Activated CD4-positive, alpha-beta memory T cell treated with anti-CD3 and anti-CD28 coated beads for 36 hours (primary cell): ENCODE measurements around the gene TBPL1. TPM values are rescaled to one million over a fixed set of nuclear protein-coding genes. Genes with fewer than 3 reads are reported as not detected.

Experiments used
- CTCF ChIA-PET: fragments of 350-600 bp; sonication (Branson Sonifier 250); formaldehyde crosslinking; loops from one replicate; lab custom pipeline; 2021; ENCODE audit warnings: antibody characterized with exemption, inconsistent platforms; lab: Charles Lee
- POLR2A ChIA-PET: fragments of 350-600 bp; sonication (Branson Sonifier 250); formaldehyde crosslinking; loops from one replicate; lab custom pipeline; 2021; ENCODE audit warnings: antibody characterized with exemption; lab: Charles Lee
- DNase-seq: peaks from one replicate; pipeline ENCODE4 v3.0.0-alpha.2; 2020
- H3K27ac Mint-ChIP-seq: one replicate; pipeline ENCODE4 v1.8.0; 2021; ENCODE audit warnings: mixed read lengths
- H3K27me3 Mint-ChIP-seq: one replicate; pipeline ENCODE4 v1.8.0; 2021; ENCODE audit warnings: mixed read lengths
- H3K36me3 Mint-ChIP-seq: one replicate; pipeline ENCODE4 v1.8.0; 2021; ENCODE audit warnings: mixed read lengths
- H3K4me1 Mint-ChIP-seq: one replicate; pipeline ENCODE4 v1.8.0; 2021; ENCODE audit warnings: low read depth, mixed read lengths
- H3K4me3 Mint-ChIP-seq: one replicate; pipeline ENCODE4 v1.8.0; 2021; ENCODE audit warnings: mild to moderate bottlenecking, mixed read lengths
- H3K9me3 Mint-ChIP-seq: one replicate; pipeline ENCODE4 v1.8.0; 2021; ENCODE audit warnings: mixed read lengths
- intact Hi-C: fragments of 100-400 bp; cut with micrococcal nuclease; formaldehyde crosslinking; loops from one replicate; pipeline ENCODE4 v1.15.1; 2023
- total RNA-seq, 2 experiments: library from RNA; stranded (reverse); gene quantifications; one replicate each; pipeline ENCODE4 v1.2.3, GENCODE V29; 2021

TBPL1 gene
- total RNA-seq, 2 experiments from 2014 or later, result 31.3 to 35.7 TPM

DNA sequence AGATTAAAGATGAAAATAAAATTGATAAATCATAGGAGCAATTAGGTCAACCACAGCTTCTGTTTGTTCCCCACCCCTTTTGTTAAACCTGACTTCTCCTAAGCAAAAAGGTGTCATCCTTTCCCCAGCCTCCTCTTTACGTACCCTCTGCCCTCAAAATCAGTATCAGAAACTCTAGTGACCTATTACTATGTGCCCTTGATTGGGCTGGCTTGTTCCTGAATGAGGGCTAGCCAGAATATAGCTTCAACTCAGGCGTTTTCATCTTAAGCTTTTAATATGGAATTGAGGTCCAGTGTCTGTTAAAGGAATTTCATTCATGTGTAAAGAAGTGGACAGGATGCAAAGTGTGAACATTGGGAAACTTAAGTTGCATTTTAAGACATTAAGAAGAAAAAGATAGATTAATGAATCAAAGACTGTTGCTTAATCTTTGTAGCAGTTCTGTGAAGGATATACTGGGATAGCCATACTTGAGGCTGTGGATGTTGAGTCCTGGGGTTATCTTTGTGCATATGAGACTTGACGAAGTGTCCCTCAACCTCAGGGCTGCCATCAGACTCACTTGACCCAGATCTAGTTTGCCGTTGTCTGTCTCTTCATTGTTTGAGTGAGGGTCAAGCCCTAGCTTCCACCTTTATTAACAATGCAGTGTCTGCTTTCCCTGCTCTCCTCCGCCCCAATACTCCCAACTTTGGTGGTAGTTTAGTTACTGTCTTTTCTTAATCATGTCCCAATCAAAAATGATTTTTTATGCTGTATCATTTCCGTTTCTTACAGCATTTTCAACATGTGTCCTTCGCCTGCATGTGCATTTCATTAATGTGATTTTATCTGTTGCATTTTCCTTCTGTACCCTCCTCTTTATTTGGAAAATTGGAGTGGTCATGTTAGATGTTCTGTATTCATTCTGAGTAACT, 1.9 kb downstream of the TBPL1 start:
- H3K4me3 Mint-ChIP-seq, result peak overlapping the region; percentile 42
- peaks cover 48% of the 10 kb centered on the region for H3K4me1 Mint-ChIP-seq
- no peaks in the 10 kb centered on the region for H3K27me3 Mint-ChIP-seq
- H3K27ac Mint-ChIP-seq, result no peak overlapping the region
- intact Hi-C loops, result loop anchor here (5.0 to 10.0 kb wide), 3 partner anchors 1022 to 1540 kb away; partner anchors contain the start of genes AHI1 and RPS12
- no peaks in the 10 kb centered on the region for H3K9me3 Mint-ChIP-seq
- H3K36me3 Mint-ChIP-seq, result no peaks in the 10 kb centered on the region
- CTCF ChIA-PET, result interaction anchor here (0.6 to 5.7 kb wide), 11 partner anchors 8 to 156 kb away, joined by 3 to 35 read pairs (median 5); no protein-coding TSS in a partner anchor
- DNase-seq, result no peak
- POLR2A ChIA-PET, result interaction anchor here (1.2 kb wide), 1 partner anchor 8 kb away, joined by 8 read pairs; no protein-coding TSS in a partner anchor

DNA sequence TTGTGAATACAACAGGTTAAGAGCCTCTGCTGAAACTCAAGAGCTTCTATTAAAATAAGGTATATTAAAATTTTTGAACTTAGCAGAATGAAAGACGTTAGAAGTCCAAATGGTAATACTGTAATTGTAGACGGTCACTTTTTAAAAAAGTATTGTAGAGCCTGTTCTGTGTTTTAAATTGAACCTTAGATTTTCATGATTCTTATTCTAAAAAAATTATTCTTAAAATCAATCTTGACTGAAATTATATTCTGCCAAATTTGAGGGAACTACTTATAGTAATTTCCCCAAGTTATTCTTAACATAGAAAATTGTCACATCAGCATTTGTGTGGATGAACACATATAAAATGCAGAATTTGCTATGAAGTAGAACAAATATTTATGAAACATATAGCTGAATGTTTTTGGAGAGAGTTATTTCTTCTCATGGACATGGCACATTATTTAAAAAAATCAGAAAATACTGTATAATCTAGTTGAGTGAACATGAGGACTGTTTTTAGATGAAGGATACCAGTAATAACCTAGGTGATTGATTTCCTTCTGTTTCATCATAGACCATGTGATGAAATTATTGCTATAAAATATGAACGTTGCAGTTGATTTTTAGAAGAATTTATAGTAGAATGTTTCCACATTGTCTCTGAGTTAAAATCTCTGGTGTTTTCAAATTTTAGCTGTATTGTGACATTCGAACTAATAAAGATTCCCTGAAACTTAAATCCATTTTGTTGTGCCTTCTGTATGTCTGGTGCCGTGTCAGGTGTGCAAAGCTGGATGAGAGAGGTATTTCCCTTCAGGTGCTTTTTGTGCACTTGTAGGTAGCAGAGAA, 2.8 kb downstream of the TBPL1 start:
- no peak overlapping the region for H3K27ac Mint-ChIP-seq
- H3K36me3 Mint-ChIP-seq, result no peaks in the 10 kb centered on the region
- no peak overlapping the region for H3K4me3 Mint-ChIP-seq
- CTCF ChIA-PET, result interaction anchor here (0.5 to 5.7 kb wide), 4 partner anchors 18 to 604 kb away, joined by 3 to 35 read pairs (median 6); no protein-coding TSS in a partner anchor
- peaks cover 55% of the 10 kb centered on the region for H3K4me1 Mint-ChIP-seq
- POLR2A ChIA-PET, result no interaction called here
- intact Hi-C loops, result loop anchor here (10.0 kb wide), 1 partner anchor 1539 kb away; the partner anchor contains the start of gene AHI1
- no peaks in the 10 kb centered on the region for H3K27me3 Mint-ChIP-seq
- no peaks in the 10 kb centered on the region for H3K9me3 Mint-ChIP-seq
- no peak for DNase-seq

DNA sequence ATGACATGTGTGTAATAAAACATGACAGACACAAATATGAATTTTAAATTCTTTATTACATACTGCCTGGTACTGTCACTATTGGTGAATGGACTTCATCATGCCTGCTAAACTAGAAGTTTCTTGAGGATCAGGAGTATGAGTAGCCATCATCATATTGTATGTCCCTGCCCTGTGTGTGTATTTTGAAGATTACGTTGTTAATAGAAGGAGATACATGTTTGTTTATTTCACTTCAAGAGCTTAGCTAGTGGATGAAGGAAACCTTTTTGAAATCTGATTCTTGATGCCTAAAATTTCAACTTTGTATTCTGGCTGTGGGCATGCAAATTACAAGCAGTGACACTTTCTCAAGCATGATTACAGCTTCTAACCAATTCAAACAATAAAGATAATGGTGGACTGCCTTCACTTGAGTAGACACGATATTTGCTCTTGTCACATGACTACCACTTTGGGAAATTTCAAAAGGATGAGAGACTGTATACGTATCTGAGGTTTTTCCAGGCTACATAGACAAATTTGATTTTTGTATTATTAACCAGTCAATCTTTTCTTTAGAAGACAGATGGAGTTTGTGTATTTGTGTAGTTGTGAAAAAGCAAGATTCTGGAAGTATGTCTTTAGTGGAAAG, 3.5 kb downstream of the TBPL1 start:
- Mint-ChIP-seq H3K4me3 (no peak overlapping the region), H3K27me3 (no peaks in the 10 kb centered on the region), H3K9me3 (no peaks in the 10 kb centered on the region), H3K36me3 (no peaks in the 10 kb centered on the region), H3K4me1 (peaks cover 55% of the 10 kb centered on the region), H3K27ac (no peak overlapping the region)
- no peak for DNase-seq
- ChIA-PET CTCF (interaction anchor here (0.5 to 5.7 kb wide), 4 partner anchors 17 to 603 kb away, joined by 3 to 35 read pairs (median 6); no protein-coding TSS in a partner anchor), POLR2A (no interaction called here)
- intact Hi-C loops, result loop anchor here (10.0 kb wide), 1 partner anchor 1538 kb away; the partner anchor contains the start of gene AHI1

DNA sequence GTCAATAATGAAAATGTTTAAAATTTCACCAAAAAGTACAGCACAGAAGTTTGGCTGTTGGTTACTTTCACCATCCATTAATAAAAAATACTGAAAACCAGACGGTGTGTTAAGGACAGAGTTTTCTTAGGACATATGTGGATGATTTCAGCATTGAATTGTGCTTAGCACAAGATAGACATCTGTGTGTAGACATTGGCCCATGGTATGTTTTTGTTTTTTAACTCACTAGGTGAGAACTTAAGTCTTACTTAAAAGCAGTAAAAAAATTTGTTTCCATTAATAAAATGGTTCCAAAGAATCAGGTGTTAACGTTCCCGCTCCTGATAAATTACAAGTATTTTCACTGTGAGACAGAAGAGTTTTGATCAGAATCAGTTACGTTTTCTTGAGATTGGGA, 4.2 kb downstream of the TBPL1 start:
- ChIA-PET CTCF (interaction anchor here (1.5 to 2.4 kb wide), 3 partner anchors 16 to 106 kb away, joined by 7 to 16 read pairs (median 10); no protein-coding TSS in a partner anchor), POLR2A (no interaction called here)
- Mint-ChIP-seq H3K27ac (no peak overlapping the region), H3K36me3 (no peaks in the 10 kb centered on the region), H3K4me1 (peaks cover 58% of the 10 kb centered on the region), H3K9me3 (no peaks in the 10 kb centered on the region), H3K4me3 (no peak overlapping the region), H3K27me3 (no peaks in the 10 kb centered on the region)
- no peak for DNase-seq
- intact Hi-C loops, result loop anchor here (10.0 kb wide), 1 partner anchor 1538 kb away; the partner anchor contains the start of gene AHI1

DNA sequence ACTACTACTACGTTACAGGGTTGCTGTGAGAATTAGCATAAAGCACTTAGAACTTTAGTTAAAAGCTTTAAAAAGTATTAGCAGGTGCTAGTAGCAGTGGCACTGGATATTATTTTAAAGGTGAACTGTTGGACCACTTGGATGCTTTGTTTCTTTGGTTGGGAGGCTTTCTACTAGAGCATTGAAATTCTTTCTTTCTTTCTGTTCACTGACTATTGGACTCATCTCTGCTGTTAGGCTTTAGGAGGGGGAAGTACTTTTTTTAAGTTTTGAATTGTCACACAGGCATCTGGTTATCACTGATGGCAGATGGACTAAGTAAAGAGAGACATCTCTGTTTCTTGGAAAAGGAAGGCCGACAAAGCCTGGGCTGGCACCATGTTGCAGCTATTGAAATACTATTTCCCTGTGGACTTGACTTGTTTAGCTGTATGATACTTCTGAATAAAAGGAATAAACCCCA, 4.8 kb downstream of the TBPL1 start:
- peaks cover 64% of the 10 kb centered on the region for H3K4me1 Mint-ChIP-seq
- POLR2A ChIA-PET, result no interaction called here
- no peak for DNase-seq

DNA sequence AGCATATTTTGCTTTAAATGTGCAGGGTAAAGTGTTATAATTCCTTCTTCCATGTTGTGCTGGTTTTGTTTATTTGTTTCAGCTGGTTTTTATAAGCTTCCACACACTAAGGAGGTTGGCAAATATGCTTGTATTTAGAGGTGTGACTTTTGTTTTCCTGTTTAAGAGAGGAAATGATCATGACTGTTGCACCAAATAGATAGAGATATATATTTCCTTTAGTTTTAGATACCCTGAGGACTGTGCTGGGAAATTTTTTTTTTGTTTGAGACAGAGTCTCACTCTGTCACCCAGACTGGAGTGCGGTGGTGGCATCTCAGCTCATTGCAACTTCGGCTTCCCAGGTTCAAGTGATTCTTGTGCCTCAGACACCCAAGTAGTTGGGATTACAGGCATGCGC, 5.8 kb downstream of the TBPL1 start:
- Mint-ChIP-seq H3K27me3 (no peaks in the 10 kb centered on the region), H3K27ac (no peak overlapping the region), H3K9me3 (no peaks in the 10 kb centered on the region), H3K4me1 (peaks cover 67% of the 10 kb centered on the region), H3K4me3 (no peak overlapping the region), H3K36me3 (no peaks in the 10 kb centered on the region)
- no peak for DNase-seq
- POLR2A ChIA-PET, result no interaction called here
- CTCF ChIA-PET, result interaction anchor here (0.6 to 2.4 kb wide), 7 partner anchors 10 to 103 kb away, joined by 3 to 16 read pairs (median 3); no protein-coding TSS in a partner anchor
- intact Hi-C loops, result loop anchor here (10.0 kb wide), 1 partner anchor 1536 kb away; the partner anchor contains the start of gene AHI1

More for the DNA sequence above, 4.8 kb downstream of the TBPL1 start:
- H3K27me3 Mint-ChIP-seq, result no peaks in the 10 kb centered on the region
- H3K9me3 Mint-ChIP-seq, result no peaks in the 10 kb centered on the region
- intact Hi-C loops, result loop anchor here (10.0 kb wide), 1 partner anchor 1537 kb away; the partner anchor contains the start of gene AHI1
- no peak overlapping the region for H3K4me3 Mint-ChIP-seq
- CTCF ChIA-PET, result interaction anchor here (0.6 to 2.4 kb wide), 6 partner anchors 11 to 200 kb away, joined by 3 to 16 read pairs (median 6); no protein-coding TSS in a partner anchor
- no peaks in the 10 kb centered on the region for H3K36me3 Mint-ChIP-seq
- H3K27ac Mint-ChIP-seq, result no peak overlapping the region

DNA sequence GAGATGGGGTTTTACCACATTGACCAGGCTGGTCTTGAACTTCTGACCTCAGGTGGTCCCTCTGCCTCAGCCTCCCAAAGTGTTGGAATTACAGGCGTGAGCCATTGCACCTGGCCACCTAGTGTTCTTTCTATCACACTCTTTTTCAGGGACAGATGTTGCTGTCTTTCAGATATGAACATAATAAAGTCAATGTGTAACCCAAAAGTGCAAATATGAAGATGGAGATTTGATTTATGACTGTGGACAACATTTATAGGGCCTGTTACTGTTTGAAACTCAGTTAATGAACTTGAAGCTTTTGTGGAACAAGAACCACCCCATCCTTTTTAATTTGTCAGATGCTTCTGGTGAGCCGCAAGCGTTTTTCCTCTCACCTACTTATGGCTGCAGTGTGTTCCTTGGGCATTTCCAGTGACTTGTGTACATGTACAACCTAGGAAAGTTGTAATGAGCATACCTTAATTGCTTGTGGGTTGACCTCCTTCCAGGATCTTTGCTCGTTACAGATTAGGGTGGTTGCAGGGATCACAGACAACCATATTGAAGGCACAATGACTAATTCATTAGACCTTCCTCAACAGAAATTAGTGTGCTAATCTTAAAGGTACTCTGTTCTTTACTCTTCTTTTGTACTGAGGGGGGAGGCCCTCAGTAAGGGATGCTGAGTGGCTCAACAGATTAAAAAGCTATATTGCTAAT, 6.8 kb downstream of the TBPL1 start:
- Mint-ChIP-seq H3K27me3 (no peaks in the 10 kb centered on the region), H3K4me1 (peaks cover 68% of the 10 kb centered on the region), H3K4me3 (no peak overlapping the region), H3K9me3 (no peaks in the 10 kb centered on the region), H3K36me3 (no peaks in the 10 kb centered on the region), H3K27ac (no peak overlapping the region)
- ChIA-PET CTCF (interaction anchor here (2.4 to 5.7 kb wide), 2 partner anchors 13 kb away, joined by 16 to 33 read pairs; no protein-coding TSS in a partner anchor), POLR2A (no interaction called here)
- no peak for DNase-seq
- intact Hi-C loops, result loop anchor here (5.0 to 10.0 kb wide), 2 partner anchors 477 to 1535 kb away; partner anchors contain the start of gene AHI1

DNA sequence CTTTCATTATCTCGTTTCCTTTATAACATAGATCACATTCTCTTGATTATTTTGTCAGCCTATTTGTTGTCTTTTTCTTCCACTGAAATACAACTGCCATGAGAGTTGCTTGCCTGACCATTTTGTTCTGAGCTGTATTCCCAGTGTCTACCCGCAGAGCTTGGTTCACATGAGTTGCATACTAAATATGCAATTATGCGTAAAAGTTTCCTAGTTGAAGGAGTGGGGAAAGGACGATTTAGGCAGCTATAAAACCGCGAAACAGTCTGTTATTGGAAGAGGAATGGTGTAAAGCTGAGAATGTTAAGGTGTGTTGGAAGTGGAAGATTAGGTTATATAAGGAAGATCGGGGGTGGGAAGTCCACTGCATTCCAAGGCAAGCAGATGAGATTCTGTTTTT, 8.8 kb downstream of the TBPL1 start:
- no peak for DNase-seq
- Mint-ChIP-seq H3K36me3 (no peaks in the 10 kb centered on the region), H3K4me3 (no peak overlapping the region), H3K9me3 (no peaks in the 10 kb centered on the region), H3K4me1 (peaks cover 70% of the 10 kb centered on the region), H3K27ac (no peak overlapping the region), H3K27me3 (no peaks in the 10 kb centered on the region)
- ChIA-PET CTCF (interaction anchor here (1.4 to 5.7 kb wide), 5 partner anchors 9 to 135 kb away, joined by 5 to 33 read pairs (median 7); partner anchors contain the start of gene TBPL1), POLR2A (interaction anchor here (1.2 to 1.8 kb wide), 2 partner anchors 8 to 9 kb away, joined by 8 to 10 read pairs; partner anchors contain the start of gene TBPL1)
- intact Hi-C loops, result loop anchor here (5.0 kb wide), 1 partner anchor 475 kb away; no protein-coding TSS in a partner anchor

DNA sequence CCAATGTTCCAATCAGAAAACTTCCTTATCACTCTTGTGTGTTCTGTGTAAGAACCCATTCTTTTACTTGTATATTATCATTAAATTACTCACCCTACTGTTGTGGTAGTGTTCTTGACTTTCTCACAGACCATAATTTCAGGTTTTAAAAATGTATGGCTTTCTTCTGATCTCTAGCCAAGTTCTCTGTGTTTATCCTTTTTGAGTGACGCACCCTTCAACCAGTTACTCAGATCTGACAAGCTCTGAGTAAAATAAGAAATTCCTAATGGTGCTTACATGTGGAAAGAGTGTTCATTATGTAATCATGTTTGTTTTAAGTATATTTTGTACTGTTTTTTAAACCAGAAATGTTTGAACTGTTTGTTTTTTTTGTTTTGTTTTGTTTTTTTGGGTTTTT, 11.0 kb downstream of the TBPL1 start:
- H3K9me3 Mint-ChIP-seq, result no peaks in the 10 kb centered on the region
- no peak overlapping the region for H3K4me3 Mint-ChIP-seq
- POLR2A ChIA-PET, result interaction anchor here (0.6 to 1.5 kb wide), 2 partner anchors 10 to 25 kb away, joined by 3 read pairs; no protein-coding TSS in a partner anchor
- no peak for DNase-seq
- H3K27ac Mint-ChIP-seq, result peak overlapping the region; percentile 5
- H3K4me1 Mint-ChIP-seq, result peaks cover 62% of the 10 kb centered on the region
- CTCF ChIA-PET, result interaction anchor here (0.5 to 5.7 kb wide), 5 partner anchors 9 to 40 kb away, joined by 3 to 33 read pairs (median 3); partner anchors contain the start of gene TBPL1
- no peaks in the 10 kb centered on the region for H3K27me3 Mint-ChIP-seq
- no peaks in the 10 kb centered on the region for H3K36me3 Mint-ChIP-seq
- intact Hi-C loops, result loop anchor here (1.0 to 5.0 kb wide), 2 partner anchors 11 to 473 kb away; partner anchors contain the start of gene TBPL1

DNA sequence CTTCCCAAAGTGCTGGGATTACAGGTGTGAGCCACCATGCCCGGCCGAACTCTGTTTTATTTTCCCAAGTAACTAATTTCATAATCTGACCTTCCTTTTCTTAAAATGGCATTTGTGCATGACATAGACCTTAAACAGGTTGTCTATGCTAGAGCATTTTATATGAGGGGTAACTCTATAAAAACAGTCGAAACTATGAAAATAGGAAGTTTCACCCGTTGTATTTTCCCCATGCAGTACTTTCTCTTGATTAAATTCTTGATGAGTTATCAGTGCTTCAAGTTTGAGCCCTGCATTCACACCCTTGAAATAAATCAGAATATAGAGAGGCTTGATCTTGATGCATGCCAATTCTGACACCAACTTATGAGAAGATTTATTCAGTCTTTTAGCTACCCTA, 11.7 kb downstream of the TBPL1 start:
- Mint-ChIP-seq H3K9me3 (no peaks in the 10 kb centered on the region), H3K27ac (no peak overlapping the region), H3K4me3 (no peak overlapping the region), H3K4me1 (peaks cover 60% of the 10 kb centered on the region), H3K36me3 (no peaks in the 10 kb centered on the region), H3K27me3 (no peaks in the 10 kb centered on the region)
- POLR2A ChIA-PET, result interaction anchor here (0.6 to 1.5 kb wide), 2 partner anchors 11 to 26 kb away, joined by 3 read pairs; no protein-coding TSS in a partner anchor
- intact Hi-C loops, result loop anchor here (1.0 to 5.0 kb wide), 2 partner anchors 11 to 473 kb away; partner anchors contain the start of gene TBPL1
- CTCF ChIA-PET, result interaction anchor here (0.6 to 5.7 kb wide), 5 partner anchors 9 to 133 kb away, joined by 3 to 33 read pairs (median 5); partner anchors contain the start of gene TBPL1
- DNase-seq, result no peak
